Measurements from ENCODE around the gene RNF215. TPM values are rescaled to one million over a fixed set of nuclear protein-coding genes. Genes with fewer than 3 reads are reported as not detected.

RNF215 gene
- total and polyA plus RNA-seq, 2 donors (not counting 3 experiments of a cell fraction or from before 2014, with no cell fraction given) = 16.7 to 26.9 TPM

DNA sequence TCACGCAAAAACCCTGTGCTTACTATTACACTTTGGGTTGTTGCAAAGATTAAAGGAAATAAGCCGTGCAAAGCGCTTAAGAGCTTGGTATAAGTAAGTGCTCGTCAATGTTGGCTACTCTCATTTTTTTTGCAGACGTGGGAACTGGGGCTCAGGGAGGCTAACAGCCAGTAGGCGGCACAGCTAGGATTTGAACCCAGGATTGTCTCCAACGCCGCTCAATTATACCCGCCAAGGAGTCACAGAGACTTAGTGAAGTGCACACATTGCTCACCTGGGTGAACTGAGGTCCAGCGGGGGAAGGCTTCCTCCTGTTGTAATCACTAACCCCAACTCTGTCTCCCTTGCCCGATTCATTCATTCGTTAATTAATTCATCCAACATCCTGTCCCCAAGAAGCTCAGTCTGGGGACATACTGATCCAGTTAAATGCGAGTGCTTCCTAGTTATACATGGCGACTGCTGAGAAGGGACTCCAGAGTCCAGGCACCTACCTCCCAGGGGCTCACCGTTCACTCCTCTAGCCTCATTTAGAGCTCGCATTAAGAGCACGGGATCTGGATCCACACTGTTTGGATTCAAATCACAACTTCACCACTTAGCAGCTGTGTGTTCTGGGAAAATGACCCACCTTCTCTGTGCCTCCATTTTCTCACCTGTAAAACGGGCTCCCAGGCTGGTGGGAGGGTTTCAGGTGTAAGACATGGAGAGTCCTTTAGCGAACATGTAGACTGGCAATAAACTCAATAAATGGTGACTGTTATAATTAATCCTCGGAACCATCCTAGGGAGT lies 37.5 kb upstream of the RNF215 start:
- peaks cover 2% of the 10 kb centered on the region for H3K79me2 ChIP-seq (ENCODE audit: control insufficient read depth, insufficient read depth, low read length)
- no peaks in the 10 kb centered on the region for H4K20me1 ChIP-seq (replicated peaks; ENCODE audit: control insufficient read depth, extremely low read depth, insufficient read depth, low read length)
- ChIA-PET CTCF (interaction anchor here (0.7 to 4.9 kb wide), 15 partner anchors 9 to 330 kb away, joined by 3 to 58 read pairs (median 10); partner anchors contain the start of genes RNF215 and SEC14L2), POLR2A (interaction anchor here (1.1 to 1.6 kb wide), 4 partner anchors 20 to 137 kb away, joined by 4 to 5 read pairs (median 4); partner anchors contain the start of gene SEC14L2)
- H3K27ac ChIP-seq (ENCODE audit: insufficient read depth, low read depth, low read length) = peak overlapping the region; percentile 61
- peak overlapping the region; percentile 8 for H3K4me2 ChIP-seq (ENCODE audit: insufficient read depth, low read length)
- FAIRE-seq = peak; percentile 28
- peak overlapping the region; percentile 12 for H2AFZ ChIP-seq (ENCODE audit: low read depth, low read length)
- H3K9me3 ChIP-seq (replicated peaks; ENCODE audit: control insufficient read depth, insufficient read depth, low read length) = no peaks in the 10 kb centered on the region
- no peaks in the 10 kb centered on the region for H3K9me1 ChIP-seq (replicated peaks; ENCODE audit: control insufficient read depth, extremely low read depth, insufficient read depth, low read length)
- TF ChIP-seq, protein P1, sequence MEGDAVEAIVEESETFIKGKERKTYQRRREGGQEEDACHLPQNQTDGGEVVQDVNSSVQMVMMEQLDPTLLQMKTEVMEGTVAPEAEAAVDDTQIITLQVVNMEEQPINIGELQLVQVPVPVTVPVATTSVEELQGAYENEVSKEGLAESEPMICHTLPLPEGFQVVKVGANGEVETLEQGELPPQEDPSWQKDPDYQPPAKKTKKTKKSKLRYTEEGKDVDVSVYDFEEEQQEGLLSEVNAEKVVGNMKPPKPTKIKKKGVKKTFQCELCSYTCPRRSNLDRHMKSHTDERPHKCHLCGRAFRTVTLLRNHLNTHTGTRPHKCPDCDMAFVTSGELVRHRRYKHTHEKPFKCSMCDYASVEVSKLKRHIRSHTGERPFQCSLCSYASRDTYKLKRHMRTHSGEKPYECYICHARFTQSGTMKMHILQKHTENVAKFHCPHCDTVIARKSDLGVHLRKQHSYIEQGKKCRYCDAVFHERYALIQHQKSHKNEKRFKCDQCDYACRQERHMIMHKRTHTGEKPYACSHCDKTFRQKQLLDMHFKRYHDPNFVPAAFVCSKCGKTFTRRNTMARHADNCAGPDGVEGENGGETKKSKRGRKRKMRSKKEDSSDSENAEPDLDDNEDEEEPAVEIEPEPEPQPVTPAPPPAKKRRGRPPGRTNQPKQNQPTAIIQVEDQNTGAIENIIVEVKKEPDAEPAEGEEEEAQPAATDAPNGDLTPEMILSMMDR (IDR thresholded peaks at IDR 0.05; ENCODE audit: extremely low read depth in 1 of 2, insufficient read depth in 1 of 2, low read depth in 1 of 2, low read length in 2 of 2) = peak in 1 of 2 donors; percentile 5
- TF ChIP-seq FOS (IDR thresholded peaks at IDR 0.05; ENCODE audit: borderline replicate concordance, insufficient read depth, low read length) (no peak), EZH2 (IDR thresholded peaks at IDR 0.05; ENCODE audit: borderline replicate concordance, low read depth, low read length, severe bottlenecking) (no peak)
- no peaks in the 10 kb centered on the region for H3K27me3 ChIP-seq (ENCODE audit: control insufficient read depth in 2 of 2, insufficient read depth in 2 of 2, low read length in 2 of 2)
- peak overlapping the region; percentile 2 to 37 (median 28) for H3K4me3 ChIP-seq (replicated peaks in 1 of 3; ENCODE audit: insufficient read depth in 1 of 3, low read depth in 1 of 3, low read length in 3 of 3)
- no TSS peak for BruUV-seq (replicated peaks)
- DNase-seq (ENCODE audit: low read depth, low spot score) = no peak
- dilution Hi-C loops (cut with MboI; ENCODE audit: extremely low pct_ligation_motif_present, low sequenced_read_pairs) = no loop called here
- intact Hi-C loops (cut with micrococcal nuclease) = loop anchor here (10.0 kb wide), 2 partner anchors 180 to 1040 kb away; partner anchors contain the start of genes AP1B1 and TCN2
- peaks cover 57% of the 10 kb centered on the region for H3K4me1 ChIP-seq (ENCODE audit: control insufficient read depth, extremely low read depth, insufficient read depth, low read length)
- peak overlapping the region; percentile 66 for H3K9ac ChIP-seq (replicated peaks; ENCODE audit: extremely low read depth, insufficient read depth, low read length)
- peaks cover 0 to 7% of the 10 kb centered on the region in 2 experiments for H3K36me3 ChIP-seq (ENCODE audit: control insufficient read depth in 2 of 2, extremely low read depth in 1 of 2, insufficient read depth in 2 of 2, low read length in 2 of 2)
